Stimulated activated CD8-positive, alpha-beta memory T cell treated with anti-CD3 and anti-CD28 coated beads, Interleukin-12 subunit alpha, Interleukin-12 subunit beta, amount 100 ng/mL, for 1 hour (primary cell): Measurements from ENCODE around the gene CNKSR3.
"Not testable (repeated sequence)": the region's sequence is repeated elsewhere in the genome, so short reads cannot be mapped to it uniquely, and the experiment has no call there.

Experiments used
- DNase-seq: peaks from one replicate; pipeline ENCODE4 v3.0.0-alpha.2; 2020; ENCODE audit warnings: low read depth

The CNKSR3 gene

DNA sequence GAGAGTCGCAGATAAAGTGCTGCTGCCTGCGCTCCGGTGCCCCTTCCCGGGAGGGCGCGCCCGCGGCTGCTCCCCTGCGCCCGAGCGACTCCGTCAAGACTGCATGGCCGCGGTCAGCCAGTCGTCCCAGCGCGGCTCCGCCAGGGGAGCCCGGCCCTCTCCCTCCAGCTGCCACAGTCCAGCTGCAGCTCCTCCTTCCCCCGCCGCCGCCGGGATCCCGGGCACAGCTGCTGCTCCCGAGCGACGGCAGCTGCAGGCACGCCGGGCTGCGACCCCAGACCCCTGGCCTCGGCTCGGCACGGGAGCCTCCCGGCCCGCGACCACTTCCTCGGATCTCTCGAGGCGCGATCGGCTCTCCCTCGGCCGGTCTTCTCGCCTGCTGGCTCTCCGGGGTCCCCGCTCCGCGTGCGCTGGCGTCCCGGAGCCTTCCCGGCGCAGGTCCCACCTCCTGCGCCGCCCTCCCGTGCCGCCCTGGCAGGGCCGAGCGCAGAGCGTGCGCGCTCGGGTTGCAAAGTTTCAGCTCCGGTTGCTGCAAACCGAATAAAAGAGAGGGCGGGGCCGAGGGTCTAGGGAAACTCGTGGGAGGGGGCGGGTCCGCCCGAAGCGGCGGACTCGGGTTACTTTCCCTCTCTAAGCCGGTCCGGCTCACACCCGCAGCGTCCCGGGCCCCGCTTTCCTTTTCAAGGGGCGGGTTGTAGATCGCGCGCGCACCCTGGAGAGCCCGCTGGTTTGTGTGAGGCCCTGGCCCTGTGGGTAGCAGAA, at the start of gene CNKSR3:
CNKSR3 (minus strand) TSS at position 542 of the 762 bp plus-strand sequence. CDS start 571 bp downstream, outside the sequence.
- no peak for DNase-seq

DNA sequence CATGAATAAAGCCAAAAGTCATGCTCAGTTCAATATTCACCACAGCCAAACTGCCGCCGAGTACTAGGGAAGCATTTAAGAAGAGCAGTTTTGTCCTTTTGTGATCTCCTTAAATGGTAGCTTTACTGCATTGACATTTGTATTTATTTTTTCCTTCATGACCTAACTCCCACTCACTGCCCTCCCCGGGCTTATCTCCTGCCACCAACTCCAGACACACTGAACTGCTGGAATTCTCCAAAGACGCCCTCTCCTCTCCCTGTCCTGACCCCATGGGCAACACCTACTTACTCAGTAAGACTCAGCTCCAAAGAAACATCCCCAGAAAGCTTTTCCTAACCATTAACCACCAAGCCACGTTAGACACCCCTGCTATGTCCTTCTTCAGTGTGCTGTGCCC, 48.5 kb upstream of the CNKSR3 start:
- no peak for DNase-seq

DNA sequence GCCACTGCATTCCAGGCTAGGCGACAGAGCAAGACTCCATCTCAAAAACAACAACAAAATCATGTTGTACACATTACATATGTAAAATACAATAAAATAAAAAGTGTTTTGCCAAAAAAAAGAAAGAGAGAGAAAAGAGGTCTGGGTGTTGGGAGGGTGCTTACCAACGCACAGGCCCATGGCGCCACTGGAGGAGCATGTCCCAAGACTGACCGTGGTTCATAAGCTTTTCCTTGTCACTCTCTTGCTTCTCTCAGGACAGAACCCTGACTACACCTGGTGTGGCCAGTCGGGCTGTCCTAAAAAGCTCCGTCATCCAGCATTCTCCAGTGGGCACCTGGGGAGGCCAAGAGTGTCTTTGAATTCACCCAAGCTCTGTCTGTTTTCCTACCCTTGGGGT, 48.0 kb upstream of the CNKSR3 start:
- no peak for DNase-seq

DNA sequence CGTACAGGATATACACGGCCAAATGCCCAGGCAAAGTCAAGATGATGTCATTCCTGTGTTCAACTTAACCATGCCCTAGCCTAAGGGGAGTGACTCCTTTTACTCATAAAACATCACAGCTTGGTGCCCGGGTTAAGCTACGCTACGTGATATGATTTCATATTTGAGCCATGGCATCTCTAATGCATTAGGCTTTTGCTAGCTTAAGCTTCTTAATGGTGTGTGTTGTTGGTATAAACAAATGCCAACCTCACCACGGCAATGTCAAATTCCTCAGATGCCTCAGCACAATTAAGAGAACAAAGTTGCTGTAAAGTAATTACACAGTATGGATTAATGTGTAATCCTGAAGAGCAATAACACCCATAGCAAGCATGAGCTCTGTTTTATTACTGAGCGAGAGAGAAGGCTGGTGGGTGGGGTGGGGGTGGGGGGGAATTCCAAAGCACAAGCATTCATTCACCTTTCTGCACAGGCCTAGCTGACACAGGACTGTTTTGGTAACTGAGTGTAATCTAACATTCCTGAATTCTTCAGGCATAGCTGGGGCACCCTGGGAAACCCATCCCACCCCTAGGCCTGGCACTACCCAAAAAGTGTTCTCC, 44.7 kb upstream of the CNKSR3 start:
- no peak for DNase-seq

DNA sequence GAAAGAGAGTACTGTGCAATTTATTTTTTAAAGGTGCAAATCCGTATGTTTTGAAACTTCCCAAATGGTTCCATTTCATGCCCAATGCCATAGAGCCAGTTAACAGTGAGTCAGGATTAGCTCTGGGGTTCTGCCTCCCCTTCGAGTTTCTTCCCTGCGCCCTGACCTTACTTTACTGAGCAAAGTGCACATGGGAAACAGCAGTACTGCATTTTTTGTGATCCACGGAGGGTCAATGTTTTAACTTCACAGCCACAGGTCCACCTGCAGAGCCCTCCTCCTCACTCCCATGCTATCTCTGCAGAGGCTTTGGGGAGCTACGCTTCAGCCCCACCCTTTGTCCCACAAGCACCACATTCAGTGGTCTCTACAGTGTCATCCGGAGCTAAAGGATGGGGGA, 44.0 kb upstream of the CNKSR3 start:
- no peak for DNase-seq

DNA sequence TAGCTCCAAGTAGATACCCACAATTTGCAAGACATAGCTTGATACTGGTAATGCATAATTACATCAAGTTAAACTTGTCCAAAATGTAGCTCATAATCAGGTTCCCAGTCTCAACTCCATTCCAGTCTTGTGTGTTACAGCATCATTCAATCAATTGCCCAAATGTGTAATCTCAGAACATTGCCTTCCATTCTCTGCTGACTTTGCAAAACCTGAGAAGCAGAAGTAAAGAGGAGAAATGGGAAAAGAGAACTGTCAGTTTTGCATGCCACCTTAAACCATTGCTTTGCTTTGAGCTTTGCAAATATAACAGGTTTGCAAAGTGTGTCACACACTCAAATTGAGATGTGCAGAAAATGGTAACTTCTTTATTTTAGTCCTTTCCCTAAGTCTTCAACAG, 40.3 kb upstream of the CNKSR3 start:
- no peak for DNase-seq

DNA sequence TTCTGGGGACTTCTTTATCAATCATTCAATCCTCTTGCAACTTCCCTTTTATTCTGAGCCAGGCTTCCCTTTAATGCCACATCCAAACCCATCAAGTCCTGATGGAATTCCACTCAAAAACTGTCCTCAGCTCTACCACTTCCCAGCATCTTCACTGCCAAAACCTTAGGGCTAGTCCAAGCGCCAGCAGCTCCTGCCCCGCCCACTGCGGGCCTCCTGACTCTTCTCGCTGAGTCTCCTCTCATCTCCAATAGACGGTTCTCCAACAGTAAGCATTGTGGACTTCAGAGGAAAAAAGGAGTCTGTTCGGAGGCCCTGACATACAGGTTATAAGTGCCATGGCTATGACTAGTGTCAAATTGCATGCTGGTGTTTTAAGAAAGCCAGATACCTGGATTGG, 38.7 kb upstream of the CNKSR3 start:
- no peak for DNase-seq

DNA sequence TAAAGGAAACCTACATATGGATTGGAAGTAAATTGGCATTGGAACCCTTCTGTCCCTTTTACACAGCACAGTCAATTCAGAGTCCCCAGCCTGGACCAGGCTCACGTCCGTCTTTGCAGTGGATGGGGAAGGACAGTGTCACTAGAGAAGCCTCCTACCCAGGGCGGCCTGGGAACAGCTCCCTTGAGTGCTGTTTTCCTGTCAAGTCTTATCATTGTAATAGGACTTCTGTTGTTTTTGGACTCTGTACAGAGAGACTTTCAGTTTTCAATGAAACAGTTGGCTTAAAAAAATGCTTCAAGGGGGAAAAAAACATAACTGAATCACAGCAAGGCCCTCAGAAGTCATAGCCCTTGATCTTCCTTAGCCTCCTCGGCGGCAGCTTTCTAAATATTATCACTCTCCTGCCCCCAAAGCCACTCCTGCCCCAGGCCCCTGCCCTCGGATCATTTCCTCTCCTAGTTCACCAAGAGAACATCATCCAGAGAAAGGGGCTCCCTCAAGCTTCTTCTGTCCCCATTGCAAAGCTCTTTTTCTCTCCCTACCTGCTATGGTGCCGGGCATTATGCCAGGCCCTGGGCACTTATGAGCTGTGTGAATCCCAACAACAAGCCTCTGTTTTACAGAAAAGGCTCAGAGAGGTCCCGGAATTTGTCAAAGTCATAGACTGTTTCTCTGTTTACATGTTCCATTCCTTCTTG, 37.8 kb upstream of the CNKSR3 start:
- no peak for DNase-seq

DNA sequence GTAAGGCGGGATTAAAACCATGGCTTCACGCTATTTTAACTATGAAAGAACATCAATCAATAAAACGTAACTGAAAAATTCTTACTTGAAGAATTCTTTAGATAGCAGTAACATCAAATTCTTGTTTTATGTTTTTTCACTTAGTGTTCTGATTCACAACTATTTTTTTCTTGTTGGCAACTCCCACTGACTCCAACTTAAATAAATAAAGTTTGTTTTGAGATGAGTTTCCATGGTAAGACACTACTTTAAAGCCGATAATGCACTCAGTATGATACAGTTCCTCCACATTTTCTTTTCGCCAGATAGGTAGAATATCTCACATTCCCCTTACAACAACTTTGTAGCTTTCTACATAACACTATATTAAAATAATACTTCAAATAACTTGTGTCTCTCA, 33.1 kb upstream of the CNKSR3 start:
- no peak for DNase-seq

DNA sequence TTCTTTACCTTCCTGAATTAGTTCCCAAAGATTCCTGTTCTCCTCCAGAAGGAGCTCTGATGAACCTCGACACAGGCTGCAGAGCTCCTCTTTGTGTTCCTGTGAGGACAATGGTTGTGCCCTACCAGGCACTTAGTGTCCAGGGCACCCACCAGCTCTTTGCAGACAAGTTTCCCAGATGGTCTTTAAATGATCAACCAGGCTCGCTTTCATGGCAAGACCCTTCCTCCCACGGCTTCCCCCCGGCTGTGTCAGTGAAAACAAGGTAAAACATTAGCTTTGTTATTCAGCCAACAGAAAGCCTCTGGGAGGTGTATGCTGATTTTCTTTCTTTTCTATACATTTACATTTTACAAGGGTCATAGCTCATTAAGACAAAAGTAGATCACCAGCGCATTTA, 32.3 kb upstream of the CNKSR3 start:
- no peak for DNase-seq

DNA sequence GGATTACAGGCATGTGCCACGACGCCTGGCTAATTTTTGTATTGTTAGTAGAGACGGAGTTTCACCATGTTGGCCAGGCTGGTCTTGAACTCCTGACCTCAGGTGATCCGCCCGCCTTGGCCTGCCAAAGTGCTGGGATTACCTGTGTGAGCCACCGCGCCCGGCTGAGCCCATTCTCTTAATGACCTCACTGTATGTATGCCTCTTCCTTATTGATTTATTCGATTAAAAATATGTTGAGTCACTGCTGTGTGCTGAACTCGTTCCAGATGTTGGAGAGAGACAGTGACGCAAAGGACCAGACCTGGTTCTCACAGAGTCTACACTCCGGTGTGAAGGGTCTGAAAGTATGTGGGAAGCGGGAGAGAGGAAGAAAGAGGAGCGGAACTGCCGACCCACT, 31.4 kb upstream of the CNKSR3 start:
- not testable (repeated sequence) for DNase-seq

DNA sequence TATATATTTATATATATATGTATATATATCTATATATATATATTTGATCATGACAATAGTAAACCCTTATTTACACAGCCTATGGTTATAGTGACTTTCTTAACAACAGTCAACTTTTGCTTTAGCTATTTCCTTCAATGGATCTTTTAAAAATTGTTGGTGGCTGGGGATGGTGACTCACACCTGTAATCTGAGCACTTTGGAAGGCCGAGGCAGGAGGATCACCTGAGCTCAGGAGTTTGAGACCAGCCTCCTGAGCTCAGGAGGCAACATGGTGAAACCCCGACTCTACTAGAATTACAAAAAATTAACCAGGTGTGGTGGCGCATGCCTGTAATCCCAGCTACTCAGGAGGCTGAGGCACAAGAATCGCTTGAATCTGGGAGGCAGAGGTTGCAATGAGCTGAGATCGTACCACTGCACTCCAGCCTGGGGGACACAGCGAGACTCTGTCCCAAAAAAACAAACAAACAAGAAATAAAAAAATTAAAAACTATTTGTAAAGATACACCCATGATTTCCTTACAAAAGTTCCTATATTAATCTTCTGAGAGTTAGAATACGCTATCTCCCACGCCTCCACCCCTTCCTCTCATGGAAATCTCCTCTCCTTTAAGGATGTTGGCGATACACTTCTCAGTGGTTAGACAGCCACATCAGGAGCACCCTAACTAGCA, 29.2 kb upstream of the CNKSR3 start:
- DNase-seq, result no peak

DNA sequence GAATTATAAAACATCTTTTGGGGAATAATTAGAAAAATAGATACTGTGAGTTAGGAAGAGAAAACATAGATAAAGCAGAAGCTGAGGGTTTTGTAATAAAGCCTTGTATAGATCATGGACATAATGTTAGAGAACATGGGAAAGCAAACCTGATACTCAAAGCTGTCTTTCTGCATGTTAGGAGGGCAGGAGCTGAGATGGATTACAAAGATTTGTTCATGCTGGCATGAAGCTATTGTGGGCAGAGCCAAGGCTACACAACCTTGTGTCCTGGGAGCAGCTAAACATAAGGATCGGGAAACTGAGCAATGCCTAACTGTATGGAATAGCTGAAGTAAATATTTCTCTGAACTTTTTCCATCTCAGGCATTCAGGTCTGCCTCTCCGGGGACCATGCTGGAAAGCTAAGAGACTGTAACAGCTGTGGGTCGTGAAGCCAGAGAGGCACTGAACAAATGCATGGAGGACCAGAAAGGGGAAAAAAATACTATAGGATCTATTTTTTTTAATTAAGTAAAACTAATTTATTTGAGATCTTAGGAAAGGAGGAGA, 28.2 kb upstream of the CNKSR3 start:
- DNase-seq, result no peak

DNA sequence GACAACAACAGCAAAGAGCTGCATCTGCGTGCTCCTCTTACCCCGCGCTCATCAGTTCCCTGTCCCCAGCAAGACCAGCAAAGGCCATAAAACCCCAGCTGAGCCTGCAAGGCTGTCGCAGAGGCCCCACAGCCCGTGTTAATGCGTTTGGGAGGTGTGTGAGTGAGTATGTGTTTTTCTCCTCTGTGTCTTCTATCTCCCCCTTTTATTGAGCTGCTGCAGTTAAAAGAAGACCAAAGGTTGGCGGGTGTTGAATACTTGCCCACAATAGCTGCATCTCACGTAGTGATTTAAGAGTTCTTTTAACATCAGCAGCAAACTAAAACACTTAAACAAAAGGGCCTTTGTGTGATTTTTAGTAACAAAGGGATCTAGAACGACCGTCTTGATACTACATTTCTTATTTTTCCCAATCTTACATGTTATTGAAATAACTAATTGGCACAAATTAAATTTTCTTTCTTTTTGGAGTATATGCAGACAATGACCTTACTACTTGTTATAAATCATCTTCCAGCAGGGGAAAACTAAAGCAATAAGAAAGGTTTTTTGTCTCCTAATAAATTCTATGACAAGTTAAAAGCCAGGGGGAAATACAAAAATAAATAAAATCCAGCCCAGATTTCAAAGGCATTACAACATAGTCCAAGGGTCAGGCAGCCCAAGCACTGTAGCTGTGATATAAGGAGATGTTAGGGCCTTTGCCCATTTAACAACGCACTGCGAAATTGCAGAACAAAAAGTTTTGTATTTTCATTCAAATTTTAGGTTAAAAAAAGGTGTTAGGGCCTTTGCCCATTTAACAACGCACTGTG, 27.2 kb upstream of the CNKSR3 start:
- DNase-seq, result no peak

DNA sequence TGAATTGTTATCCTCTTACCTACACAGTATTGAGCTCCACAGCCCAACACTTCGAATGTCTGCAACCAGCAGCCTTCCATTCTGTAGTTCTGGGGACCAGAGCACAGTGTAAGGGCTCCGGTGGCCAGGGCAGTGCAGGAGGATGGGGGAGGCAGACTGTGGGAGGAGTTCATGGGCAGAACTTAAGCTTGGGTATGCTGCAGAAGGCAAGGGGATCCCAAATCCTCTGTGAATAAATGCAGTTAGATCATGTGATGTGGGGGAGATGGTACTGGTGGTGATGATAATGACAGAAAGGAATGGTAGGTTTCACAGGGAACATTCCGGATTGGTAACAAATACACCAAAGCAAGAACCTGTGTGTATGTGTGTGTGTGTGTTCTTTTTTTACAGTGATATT, 26.5 kb upstream of the CNKSR3 start:
- DNase-seq, result no peak

DNA sequence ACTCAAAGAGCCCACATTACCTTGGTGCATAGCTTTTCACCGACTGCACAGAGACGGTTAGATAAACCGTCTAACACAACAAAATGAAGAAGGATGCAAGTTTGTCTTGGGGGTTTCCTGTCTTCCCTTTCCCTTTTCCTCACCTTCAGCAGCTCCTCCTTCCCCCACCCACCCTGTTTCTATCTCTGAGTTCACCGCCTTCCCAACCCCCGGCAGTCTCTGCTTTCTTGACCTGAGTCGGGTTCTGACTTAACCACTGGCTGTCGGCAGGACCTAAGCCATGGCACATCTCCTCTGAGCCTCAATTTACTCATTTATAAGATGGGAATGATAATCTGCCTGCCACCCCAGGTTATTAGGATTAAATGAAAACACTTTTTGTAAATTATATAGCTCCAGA, 25.8 kb upstream of the CNKSR3 start:
- DNase-seq, result no peak

DNA sequence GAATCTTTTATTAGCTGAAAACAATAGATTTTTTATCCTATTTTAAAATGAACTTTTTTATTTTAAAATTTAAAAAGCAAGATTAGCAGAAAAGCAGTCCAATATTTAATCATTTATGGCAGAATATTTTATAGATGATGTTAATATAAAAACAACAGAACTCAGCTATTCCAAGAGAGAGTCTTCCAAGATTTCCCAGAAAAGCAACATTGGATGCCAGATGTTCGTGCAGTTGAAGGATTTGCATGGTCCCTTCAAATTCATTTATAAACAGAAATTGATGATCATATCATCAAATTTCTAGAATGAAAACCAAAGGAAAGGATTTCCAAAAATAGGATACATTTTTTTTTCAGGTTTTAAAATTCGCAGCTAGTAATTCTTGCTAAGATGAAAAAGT, 25.4 kb upstream of the CNKSR3 start:
- no peak for DNase-seq

DNA sequence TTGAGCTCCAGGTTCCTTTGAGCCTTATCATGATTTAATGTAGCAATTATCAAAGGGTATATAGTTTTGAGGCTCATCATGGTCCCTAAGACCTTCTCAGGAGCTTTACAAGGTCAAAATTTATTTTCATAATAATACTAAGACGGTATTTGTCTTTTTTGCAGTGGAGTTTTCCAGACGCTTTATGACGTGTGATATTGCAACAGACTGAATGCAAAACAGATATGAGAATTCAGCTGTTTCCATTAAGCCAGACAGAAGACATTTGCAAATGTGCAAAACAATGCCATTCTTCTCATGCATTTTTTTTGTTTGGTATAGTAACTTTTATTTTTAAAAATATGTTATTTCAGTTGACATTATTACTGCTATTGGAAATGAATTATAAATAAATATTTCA, 24.7 kb upstream of the CNKSR3 start:
- no peak for DNase-seq

DNA sequence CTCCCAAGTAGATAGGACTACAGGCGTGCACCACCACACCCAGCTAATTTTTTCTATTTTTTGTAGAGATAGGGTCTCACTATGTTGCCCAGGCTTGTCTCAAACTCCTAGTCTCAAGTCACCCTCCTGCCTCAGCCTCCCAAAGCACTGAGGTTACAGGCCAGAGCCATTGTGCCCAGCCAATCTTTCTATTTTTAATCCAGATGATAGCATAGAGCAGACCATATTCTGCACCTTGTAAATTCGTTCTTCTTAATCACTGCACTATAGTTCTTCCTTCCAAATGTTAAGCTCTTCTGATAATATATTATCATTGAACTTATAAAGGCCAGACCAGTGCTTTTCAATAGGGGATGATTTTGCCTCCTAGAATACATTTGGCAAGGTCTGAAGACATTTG, 24.0 kb upstream of the CNKSR3 start:
- DNase-seq, result no peak

DNA sequence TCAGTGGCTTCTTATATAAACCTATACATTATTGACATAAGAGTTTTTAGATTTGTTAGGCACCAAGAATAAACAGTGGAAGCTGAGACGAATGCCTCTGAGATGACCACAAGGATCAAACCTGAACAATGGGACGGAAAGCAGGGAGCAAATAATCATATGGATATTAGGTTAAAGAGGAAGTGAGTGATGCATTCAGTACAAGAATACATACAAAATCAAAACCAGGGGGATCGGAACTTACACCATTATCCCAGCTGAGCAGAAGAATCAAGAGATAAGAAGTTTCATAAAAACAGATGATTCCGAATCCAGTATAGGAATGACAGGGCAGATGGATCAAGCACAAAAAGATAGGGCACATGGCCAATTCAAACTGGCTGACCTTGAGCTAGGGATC, 21.9 kb upstream of the CNKSR3 start:
- DNase-seq, result no peak

DNA sequence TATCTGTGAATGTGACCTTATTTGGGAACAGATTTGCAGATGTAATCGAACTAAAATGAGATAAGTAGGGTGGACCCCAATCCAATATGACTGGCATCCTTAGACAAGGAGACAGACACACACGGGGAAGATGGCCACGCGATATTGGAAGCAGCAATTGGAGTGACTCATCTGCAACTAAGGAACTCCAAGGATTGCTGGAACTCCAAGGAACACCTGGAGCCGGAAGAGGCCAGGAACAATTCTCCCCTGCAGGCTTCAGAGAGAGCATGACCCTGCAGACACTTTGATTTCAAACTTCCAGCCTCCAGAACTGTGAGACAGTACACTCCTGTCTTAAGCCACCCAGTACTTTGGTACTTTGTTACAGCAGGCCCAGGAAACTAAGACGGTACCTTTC, 19.5 kb upstream of the CNKSR3 start:
- no peak for DNase-seq
